HepG2 (cell line): ENCODE measurements around the gene PRKD2. TPM values are rescaled to one million over a fixed set of nuclear protein-coding genes. Genes with fewer than 3 reads are reported as not detected.

Source experiments
- ATAC-seq: fragments of 200-7000 bp; cut with Tn5 transposase; 3 replicates; pipeline ENCODE4 v1.9.1; 2020; ENCODE audit warnings: mild to moderate bottlenecking, moderate library complexity
- BruUV-seq: library from RNA; stranded (reverse); fragments of 400-500 nt; replicated peaks from 2 replicates; lab custom pipeline; 2021; lab: Mats Ljungman, UMichigan
- CTCF ChIA-PET: fragments of 300-600 bp; formaldehyde crosslinking; extraction: SDS; loops from one replicate; lab custom pipeline; 2021; ENCODE audit warnings: low total read pairs, inconsistent platforms, low intra/inter-chr PET ratio; lab: Yijun Ruan, JAX
- POLR2A ChIA-PET: fragments of 350-600 bp; sonication (Branson Sonifier 250); formaldehyde crosslinking; loops from one replicate; lab custom pipeline; 2020; ENCODE audit warnings: antibody characterized with exemption, inconsistent platforms; lab: Yijun Ruan, JAX
- DNase-seq: peaks from one replicate; pipeline ENCODE4 v3.0.0-alpha.2; 2015; ENCODE audit warnings: low spot score
- FAIRE-seq: peaks from 3 replicates; lab custom pipeline; 2011; peaks lifted over from hg19 to GRCh38; lab: Jason Lieb, UNC
- H2AFZ ChIP-seq: one replicate; pipeline ENCODE4 v1.6.1; 2011; ENCODE audit warnings: low read length, inconsistent platforms
- H3K27ac ChIP-seq: fragments of 300-600 bp; 3 replicates; pipeline ENCODE4 v1.8.0; 2011; ENCODE audit warnings: mixed run types, mild to moderate bottlenecking, mixed read lengths, low read length, inconsistent platforms; ENCODE audit not compliant: insufficient read depth; ENCODE audit errors: extremely low read length
- H3K27me3 ChIP-seq, 2 experiments: fragments of 200-600 bp in 1 of 2; 2 replicates in 1 of 2; 3 replicates in 1 of 2; pipeline versions ENCODE4 v1.6.0 to v1.8.0; 2011; ENCODE audit warnings: low read length in 2 of 2, mild to moderate bottlenecking in 2 of 2, moderate library complexity in 2 of 2, inconsistent platforms in 1 of 2; ENCODE audit not compliant: insufficient read depth in 2 of 2, control insufficient read depth in 1 of 2
- H3K36me3 ChIP-seq, 2 experiments: fragments of 200-600 bp in 1 of 2; replicated peaks in 1 of 2; 2 replicates in 1 of 2; 3 replicates in 1 of 2; pipeline versions ENCODE4 v1.5.1 to v1.8.0; 2011; ENCODE audit warnings: low read length in 2 of 2, inconsistent platforms in 1 of 2; ENCODE audit not compliant: insufficient read depth in 2 of 2, control insufficient read depth in 1 of 2
- H3K4me1 ChIP-seq: 2 replicates; pipeline ENCODE4 v1.5.1; 2012; ENCODE audit warnings: low read length, inconsistent platforms; ENCODE audit not compliant: insufficient read depth
- H3K4me2 ChIP-seq: 2 replicates; pipeline ENCODE4 v1.6.0; 2011; ENCODE audit warnings: low read depth, low read length, inconsistent platforms
- H3K4me3 ChIP-seq, 3 experiments: fragments of 200-600 bp in 1 of 3; sonication (generic), shearing (Covaris generic) in 1 of 3; replicated peaks in 1 of 3; 2 replicates each; pipeline ENCODE4 v1.5.1; 2011 to 2016; ENCODE audit warnings: low read length in 3 of 3, inconsistent platforms in 2 of 3, low read depth in 2 of 3, mild to moderate bottlenecking in 2 of 3, control low read depth in 1 of 3, mixed read lengths in 1 of 3; ENCODE audit not compliant: insufficient read depth in 1 of 3
- H3K79me2 ChIP-seq: one replicate; pipeline ENCODE4 v1.6.1; 2011; ENCODE audit warnings: low read length, inconsistent platforms; ENCODE audit not compliant: insufficient read depth
- H3K9ac ChIP-seq: 2 replicates; pipeline ENCODE4 v1.6.0; 2011; ENCODE audit warnings: mild to moderate bottlenecking, low read depth, low read length, inconsistent platforms; ENCODE audit not compliant: insufficient read depth
- H3K9me3 ChIP-seq: 2 replicates; pipeline ENCODE4 v1.5.1; 2012; ENCODE audit warnings: mild to moderate bottlenecking, low read length
- H4K20me1 ChIP-seq: 2 replicates; pipeline ENCODE4 v1.6.0; 2011; ENCODE audit warnings: inconsistent platforms, mild to moderate bottlenecking, low read length, moderate library complexity; ENCODE audit not compliant: insufficient read depth
- ATF4 ChIP-seq, 2 experiments: fragments of 450-650 bp in 1 of 2; sonication (generic) in 1 of 2; formaldehyde crosslinking; IDR thresholded peaks; 2 replicates each; pipeline versions ENCODE4 v1.5.0 to v1.8.0; 2020 to 2022; ENCODE audit warnings: mild to moderate bottlenecking in 1 of 2, missing genetic modification reagents in 1 of 2
- GLMP ChIP-seq: sonication (generic); formaldehyde crosslinking; IDR thresholded peaks from 2 replicates; pipeline ENCODE4 v1.9.0; 2021; ENCODE audit warnings: missing genetic modification reagents, mild to moderate bottlenecking, borderline replicate concordance
- HNF4A ChIP-seq: sonication (generic); formaldehyde crosslinking; IDR thresholded peaks from 2 replicates; pipeline ENCODE4 v1.4.0; 2020; ENCODE audit warnings: missing genetic modification reagents
- JUNB ChIP-seq: sonication (generic); formaldehyde crosslinking; IDR thresholded peaks from 2 replicates; pipeline ENCODE4 v1.8.0; 2022; ENCODE audit warnings: missing genetic modification reagents, mild to moderate bottlenecking, borderline replicate concordance
- KAT8 ChIP-seq: IDR thresholded peaks from 2 replicates; pipeline ENCODE4 v1.6.1; 2016; ENCODE audit warnings: missing genetic modification reagents, missing compliant biosample characterization
- MBNL3 ChIP-seq: fragments of 250-450 bp; sonication (Bioruptor Pico); conservative IDR thresholded peaks from 2 replicates; pipeline ENCODE4 v1.8.0; 2022; ENCODE audit warnings: mild to moderate bottlenecking, inconsistent platforms
- MLLT10 ChIP-seq: sonication (generic); formaldehyde crosslinking; IDR thresholded peaks from 2 replicates; pipeline ENCODE4 v1.4.0; 2020; ENCODE audit warnings: missing genetic modification reagents
- NFKB2 ChIP-seq: sonication (generic); formaldehyde crosslinking; IDR thresholded peaks from 2 replicates; pipeline ENCODE4 v1.4.0; 2020; ENCODE audit warnings: missing genetic modification reagents, borderline replicate concordance
- SIX4 ChIP-seq: sonication (generic); formaldehyde crosslinking; IDR thresholded peaks from 2 replicates; pipeline ENCODE4 v1.4.0; 2020; ENCODE audit warnings: missing genetic modification reagents
- TBX3 ChIP-seq: fragments of 450-650 bp; IDR thresholded peaks from 2 replicates; pipeline ENCODE4 v1.6.1; 2017; ENCODE audit warnings: antibody characterized with exemption, mild to moderate bottlenecking, inconsistent platforms, borderline replicate concordance
- XBP1 ChIP-seq: sonication (generic); formaldehyde crosslinking; IDR thresholded peaks from 2 replicates; pipeline ENCODE4 v1.5.0; 2020; ENCODE audit warnings: missing genetic modification reagents
- ZBTB43 ChIP-seq: sonication (generic); formaldehyde crosslinking; conservative IDR thresholded peaks from 2 replicates; pipeline ENCODE4 v1.4.0; 2020; ENCODE audit warnings: missing genetic modification reagents
- ZNF235 ChIP-seq: sonication (generic); formaldehyde crosslinking; IDR thresholded peaks from 2 replicates; pipeline ENCODE4 v1.8.1; 2023; ENCODE audit warnings: mild to moderate bottlenecking, missing genetic modification reagents, borderline replicate concordance
- ZNF281 ChIP-seq: sonication (generic); formaldehyde crosslinking; IDR thresholded peaks from 2 replicates; pipeline ENCODE4 v1.4.0; 2020; ENCODE audit warnings: missing genetic modification reagents, borderline replicate concordance
- ZNF619 ChIP-seq: sonication (generic); formaldehyde crosslinking; IDR thresholded peaks from 2 replicates; pipeline ENCODE4 v1.4.0; 2020; ENCODE audit warnings: mild to moderate bottlenecking, missing genetic modification reagents
- ZNF713 ChIP-seq: sonication (generic); formaldehyde crosslinking; IDR thresholded peaks from 2 replicates; pipeline ENCODE4 v1.4.0; 2020; ENCODE audit warnings: mild to moderate bottlenecking, missing genetic modification reagents
- ZNF720 ChIP-seq: sonication (generic); formaldehyde crosslinking; IDR thresholded peaks from 2 replicates; pipeline ENCODE4 v1.4.0; 2020; ENCODE audit warnings: missing genetic modification reagents
- WGBS: methylation state at CpG from one replicate; pipeline ENCODE4 v1.1.6; 2017; ENCODE audit warnings: low lambda C conversion rate; 5-methylcytosine and 5-hydroxymethylcytosine counted together
- in situ Hi-C: cut with HindIII; loops from 2 replicates; pipeline ENCODE4 v1.10.0; 2017; ENCODE audit warnings: low pct_unique_long_range_greater_than_20kb; ENCODE audit not compliant: extremely low pct_ligation_motif_present
- intact Hi-C: fragments of 100-400 bp; cut with micrococcal nuclease; formaldehyde crosslinking; loops from one replicate; pipeline ENCODE4 v1.10.0; 2022; ENCODE audit not compliant: unreplicated experiment
- polyA plus RNA-seq, 8 experiments: library from polyadenylated mRNA; depleted of rRNA in 3 of 8; stranded (reverse) in 7 of 8; unstranded in 1 of 8; fragments of >200 nt; fragmentation: Illumina TruSeq in 4 of 8; extraction: Trizol in 4 of 8; gene quantifications; 2 replicates each; pipeline versions ENCODE4 v1.2.1 to v1.2.3, GENCODE V29; 2011 to 2016; ENCODE audit warnings: low read depth in 4 of 8, missing spikeins in 1 of 8, mixed read lengths in 1 of 8; ENCODE audit not compliant: insufficient read depth in 1 of 8
- total RNA-seq, 5 experiments: library from RNA; depleted of rRNA; stranded (reverse); fragments of >200 nt; fragmentation: Illumina TruSeq; extraction: Trizol; gene quantifications; 2 replicates each; pipeline ENCODE4 v1.2.3, GENCODE V29; 2016; ENCODE audit warnings: low read depth in 1 of 5

The PRKD2 gene
- total and polyA plus RNA-seq, 2 of the 13 experiments (the other 11 are each of a cell fraction or from before 2014, with no cell fraction given): 6.7 to 7.3 TPM

- TF ChIP-seq ZNF281 (0 out of 2 replicates have a peak, but pooled peaks have one; percentile 11), ZBTB43 (CRISPR knock-in tag) (no peak), HNF4A (CRISPR knock-in tag) (peak; percentile 64)
Observed at GRCh38 chr19:46644720-46645119, 72.2 kb downstream of the PRKD2 start (continued).

GRCh38 chr19:46640656-46641055, 76.3 kb downstream of the PRKD2 start:
- intact Hi-C loops: no loop called here
- DNase-seq: no peak
- CTCF ChIA-PET: no interaction called here
- Histone ChIP-seq H3K27me3 (peaks cover 3 to 41% of the 10 kb centered on the region in 2 experiments; a peak in 4 of 5 replicates), H4K20me1 (no peaks in the 10 kb centered on the region), H3K36me3 (no peaks in the 10 kb centered on the region), H3K4me1 (peaks cover 38% of the 10 kb centered on the region), H3K9me3 (no peaks in the 10 kb centered on the region), H3K4me3 (no peak overlapping the region), H3K27ac (no peak overlapping the region), H2AFZ (no peak overlapping the region), H3K4me2 (no peak overlapping the region), H3K79me2 (no peaks in the 10 kb centered on the region), H3K9ac (no peak overlapping the region)
- no peak for ATAC-seq
- 18% methylated on average over 2 of the region's 2 CpGs for WGBS
- in situ Hi-C loops: no loop called here
- FAIRE-seq: no peak
- TF ChIP-seq ATF4 (CRISPR knock-in tag; IDR thresholded peaks at IDR 0.05) (no peak), HNF4A (CRISPR knock-in tag) (no peak), ZNF713 (no peak), XBP1 (CRISPR knock-in tag) (no peak), ZNF619 (CRISPR knock-in tag) (no peak), ZNF720 (CRISPR knock-in tag) (no peak), NFKB2 (CRISPR knock-in tag) (no peak), MLLT10 (CRISPR knock-in tag) (no peak), JUNB (CRISPR knock-in tag) (no peak), SIX4 (CRISPR knock-in tag) (no peak), TBX3 (no peak), GLMP (CRISPR knock-in tag) (no peak), KAT8 (no peak), MBNL3 (no peak), ZNF235 (CRISPR knock-in tag) (no peak)
- POLR2A ChIA-PET: no interaction called here
- no TSS peak for BruUV-seq
